ENCODE results near the gene CASP2. TPM values are rescaled to one million over a fixed set of nuclear protein-coding genes. Genes with fewer than 3 reads are reported as not detected.

Gene CASP2
- polyA plus RNA-seq, 2 of the 4 experiments (the other 2 are of a cell fraction), result 17.7 to 26.0 TPM

DNA sequence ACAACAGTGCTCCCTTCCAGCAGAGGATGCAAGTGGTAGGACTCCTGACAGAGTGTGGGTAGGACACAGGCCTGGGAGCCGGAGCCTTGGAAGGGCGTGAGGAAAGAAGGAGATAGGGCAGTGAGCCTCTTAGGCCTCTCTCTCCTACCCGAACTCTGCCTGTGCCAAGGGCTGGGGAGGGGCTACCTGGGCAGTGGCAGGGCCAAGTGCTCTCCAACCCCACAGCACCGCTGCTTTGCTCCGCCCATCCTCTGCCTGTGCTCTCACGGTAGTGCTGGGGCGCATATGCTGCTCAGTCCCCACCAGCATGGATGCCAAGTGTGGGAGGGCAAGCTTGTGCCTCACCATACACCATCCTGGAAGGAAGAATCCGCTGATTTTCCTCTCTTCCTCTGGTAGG, 66.8 kb downstream of the CASP2 start (continued):
- TF ChIP-seq, protein P1, sequence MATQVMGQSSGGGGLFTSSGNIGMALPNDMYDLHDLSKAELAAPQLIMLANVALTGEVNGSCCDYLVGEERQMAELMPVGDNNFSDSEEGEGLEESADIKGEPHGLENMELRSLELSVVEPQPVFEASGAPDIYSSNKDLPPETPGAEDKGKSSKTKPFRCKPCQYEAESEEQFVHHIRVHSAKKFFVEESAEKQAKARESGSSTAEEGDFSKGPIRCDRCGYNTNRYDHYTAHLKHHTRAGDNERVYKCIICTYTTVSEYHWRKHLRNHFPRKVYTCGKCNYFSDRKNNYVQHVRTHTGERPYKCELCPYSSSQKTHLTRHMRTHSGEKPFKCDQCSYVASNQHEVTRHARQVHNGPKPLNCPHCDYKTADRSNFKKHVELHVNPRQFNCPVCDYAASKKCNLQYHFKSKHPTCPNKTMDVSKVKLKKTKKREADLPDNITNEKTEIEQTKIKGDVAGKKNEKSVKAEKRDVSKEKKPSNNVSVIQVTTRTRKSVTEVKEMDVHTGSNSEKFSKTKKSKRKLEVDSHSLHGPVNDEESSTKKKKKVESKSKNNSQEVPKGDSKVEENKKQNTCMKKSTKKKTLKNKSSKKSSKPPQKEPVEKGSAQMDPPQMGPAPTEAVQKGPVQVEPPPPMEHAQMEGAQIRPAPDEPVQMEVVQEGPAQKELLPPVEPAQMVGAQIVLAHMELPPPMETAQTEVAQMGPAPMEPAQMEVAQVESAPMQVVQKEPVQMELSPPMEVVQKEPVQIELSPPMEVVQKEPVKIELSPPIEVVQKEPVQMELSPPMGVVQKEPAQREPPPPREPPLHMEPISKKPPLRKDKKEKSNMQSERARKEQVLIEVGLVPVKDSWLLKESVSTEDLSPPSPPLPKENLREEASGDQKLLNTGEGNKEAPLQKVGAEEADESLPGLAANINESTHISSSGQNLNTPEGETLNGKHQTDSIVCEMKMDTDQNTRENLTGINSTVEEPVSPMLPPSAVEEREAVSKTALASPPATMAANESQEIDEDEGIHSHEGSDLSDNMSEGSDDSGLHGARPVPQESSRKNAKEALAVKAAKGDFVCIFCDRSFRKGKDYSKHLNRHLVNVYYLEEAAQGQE (IDR thresholded peaks at IDR 0.05), result no peak

DNA sequence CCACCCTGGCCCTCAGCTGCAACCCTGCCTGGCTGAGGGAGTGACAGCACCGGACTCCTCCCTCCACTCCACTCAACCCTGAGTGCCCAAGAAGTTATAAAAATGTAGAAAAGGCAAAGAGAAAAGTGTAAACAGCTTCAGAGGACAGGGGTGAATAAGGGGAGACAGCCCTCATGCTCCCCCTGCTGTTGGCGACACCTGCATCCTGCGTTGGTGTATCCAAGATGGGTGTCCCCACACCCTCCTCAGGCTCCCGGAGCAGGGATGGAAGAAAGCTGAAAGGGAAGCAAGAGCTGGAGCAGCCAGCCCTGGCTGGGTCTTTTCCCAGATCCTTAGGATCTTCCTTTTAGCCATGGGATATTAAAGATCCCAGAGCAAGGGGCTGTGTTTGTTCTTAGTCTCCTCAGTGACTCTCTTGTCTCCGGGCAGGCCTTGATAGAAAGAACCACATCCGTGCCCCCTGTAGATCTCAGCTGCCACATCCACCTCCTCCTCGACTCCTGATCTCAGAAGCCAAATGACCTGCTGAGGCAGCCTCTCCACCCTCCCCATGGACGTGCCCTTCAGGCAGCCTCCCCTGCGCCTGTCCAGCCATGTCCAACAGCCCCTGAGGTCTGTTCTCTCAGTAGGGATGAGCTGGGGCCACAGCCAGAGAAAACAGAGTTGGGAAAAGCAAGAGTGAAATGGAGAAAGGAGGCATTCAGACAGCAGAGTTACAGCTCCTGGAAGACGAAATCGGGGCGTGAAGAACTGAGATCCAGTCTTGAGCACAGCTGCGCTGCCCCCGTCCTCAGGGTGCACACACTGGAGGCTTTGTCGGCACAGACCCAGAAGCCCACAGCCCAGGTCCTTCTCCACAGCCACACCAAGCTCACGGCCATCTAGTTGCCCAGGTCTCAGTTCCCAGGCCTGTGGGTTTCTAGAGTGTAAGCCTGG, 67.6 kb downstream of the CASP2 start:
- no peak for FAIRE-seq

DNA sequence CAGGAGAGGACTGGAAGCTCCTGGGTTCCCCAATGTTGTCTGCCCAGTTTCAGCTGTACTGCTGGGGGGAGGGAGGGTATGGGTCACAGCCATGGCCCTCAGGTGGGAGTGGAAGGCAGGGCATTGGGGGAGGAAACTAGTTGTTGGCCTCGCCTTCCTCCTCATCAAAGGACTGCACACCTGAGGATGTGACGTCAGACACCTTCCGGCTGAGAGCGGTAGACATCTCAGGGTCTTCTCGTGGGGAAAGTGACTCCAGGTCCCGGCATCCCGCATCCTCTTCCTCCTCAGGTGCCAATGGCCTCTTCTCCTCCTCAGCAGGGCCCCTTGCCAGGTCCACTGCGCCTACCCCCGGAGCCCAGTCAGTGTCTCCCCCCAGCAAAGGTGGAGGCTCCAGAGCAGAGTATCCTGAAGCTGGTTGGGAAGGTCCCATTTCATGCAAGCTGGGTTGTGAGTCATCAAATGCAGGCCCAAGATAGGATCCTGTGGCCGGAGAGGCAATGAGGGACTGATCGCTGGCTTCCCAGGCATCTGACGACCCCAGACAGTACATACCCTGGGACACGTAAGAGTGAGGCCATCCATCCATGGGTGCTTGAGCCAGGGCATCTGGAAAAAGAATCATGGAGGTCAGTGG, 68.4 kb downstream of the CASP2 start:
- Histone ChIP-seq H3K9me3 (no peaks in the 10 kb centered on the region), H3K4me3 (no peak overlapping the region), H3K4me1 (peaks cover 1% of the 10 kb centered on the region; the same call in 1 of the 3 replicates), H3K4me2 (no peak overlapping the region), H3K27ac (no peak overlapping the region)
- no peak for TF ChIP-seq MAFK (IDR thresholded peaks at IDR 0.05; ENCODE audit: partially characterized antibody)
- TF ChIP-seq JUNB (IDR thresholded peaks at IDR 0.05), result no peak
- no peak for TF ChIP-seq NFE2L2 (conservative IDR thresholded peaks at IDR 0.05; ENCODE audit: low read length)
- TF ChIP-seq BHLHE40 (IDR thresholded peaks at IDR 0.05; ENCODE audit: low read depth, low read length), result no peak
- TF ChIP-seq CBX8 (IDR thresholded peaks at IDR 0.05), result no peak
- no peak for FAIRE-seq
- POLR2A ChIA-PET, result no interaction called here
- CTCF ChIA-PET, result interaction anchor here (1.8 to 2.5 kb wide), 3 partner anchors 8 to 23 kb away, joined by 4 to 15 read pairs (median 7); no protein-coding TSS in a partner anchor
- no peak for ATAC-seq
- no peak for DNase-seq (ENCODE audit: low read depth in 1 of 2, low spot score in 1 of 2)
- 71% methylated on average over 13 of the region's 13 CpGs for WGBS (ENCODE audit: missing lambda C conversion rate)

More for the DNA sequence above, 67.6 kb downstream of the CASP2 start:
- peak in 1 of 2 experiments; percentile 12 for DNase-seq (ENCODE audit: low read depth in 1 of 2, low spot score in 1 of 2)
- H3K4me3 ChIP-seq, result no peak overlapping the region
- ATAC-seq, result peak in 1 of 2 experiments; percentile 47; a peak in 2 of 6 replicates
- no peak overlapping the region for H3K27ac ChIP-seq
- H3K4me2 ChIP-seq, result no peak overlapping the region
- POLR2A ChIA-PET, result no interaction called here
- CTCF ChIA-PET, result interaction anchor here (1.8 to 2.5 kb wide), 3 partner anchors 7 to 24 kb away, joined by 4 to 15 read pairs (median 7); no protein-coding TSS in a partner anchor
- no peaks in the 10 kb centered on the region for H3K9me3 ChIP-seq
- TF ChIP-seq RAD21 (conservative IDR thresholded peaks at IDR 0.05 in 1 of 2, IDR thresholded peaks at IDR 0.05 in 1 of 2), result 0 out of 5 replicates have a peak, but pooled peaks of 1 of the 2 experiments have one; percentile 7
- TF ChIP-seq HOXB13 (CRISPR knock-in tag; IDR thresholded peaks at IDR 0.05; ENCODE audit: low read depth), result no peak
- TF ChIP-seq KDM5A (IDR thresholded peaks at IDR 0.05), result no peak
- no peaks in the 10 kb centered on the region for H3K4me1 ChIP-seq
- WGBS (ENCODE audit: missing lambda C conversion rate), result 73% methylated on average over 15 of the region's 16 CpGs

Small RNAs within 50 kb of the gene (small RNA-seq; reads per million reads assigned to genes)
- gene RN7SL481P (0 to 0.29 (median 0) reads per million in 6 experiments), gene RN7SL535P (0 reads per million in 6 experiments)

Other genes with a start within 250 kb of the CASP2 start
- gene OR6V1, start 236.0 kb upstream of the CASP2 start, polyA plus RNA-seq (2011; rRNA removed), result not detected in 2 replicates
- gene OR6V1, start 236.0 kb upstream of the CASP2 start, polyA plus RNA-seq (2017; fragmentation: RNase III; extraction: RNeasy Plus Mini Kit Qiagen cat#74134 plus additional on column Dnase treatment), result not detected in 3 replicates
- gene PIP, start 156.3 kb upstream of the CASP2 start, polyA plus RNA-seq (2011; rRNA removed), result 0.14 TPM in 1 of 2 replicates, not detected in the other
- not detected in 3 replicates for gene PIP, start 156.3 kb upstream of the CASP2 start, polyA plus RNA-seq (2017; fragmentation: RNase III; extraction: RNeasy Plus Mini Kit Qiagen cat#74134 plus additional on column Dnase treatment)
- not detected in 2 replicates for gene TAS2R39, start 104.9 kb upstream of the CASP2 start, polyA plus RNA-seq (2011; rRNA removed)
- not detected in 3 replicates for gene TAS2R39, start 104.9 kb upstream of the CASP2 start, polyA plus RNA-seq (2017; fragmentation: RNase III; extraction: RNeasy Plus Mini Kit Qiagen cat#74134 plus additional on column Dnase treatment)
- gene TAS2R40, start 66.3 kb upstream of the CASP2 start, polyA plus RNA-seq (2011; rRNA removed), result not detected in 2 replicates
- gene TAS2R40, start 66.3 kb upstream of the CASP2 start, polyA plus RNA-seq (2017; fragmentation: RNase III; extraction: RNeasy Plus Mini Kit Qiagen cat#74134 plus additional on column Dnase treatment), result not detected in 3 replicates
- 76.6 and 96.5 TPM in 2 replicates for gene GSTK1, start 24.9 kb upstream of the CASP2 start, polyA plus RNA-seq (2011; rRNA removed)
- gene GSTK1, start 24.9 kb upstream of the CASP2 start, polyA plus RNA-seq (2017; fragmentation: RNase III; extraction: RNeasy Plus Mini Kit Qiagen cat#74134 plus additional on column Dnase treatment), result 80.8 to 92.9 TPM (median 91.5 TPM) in 3 replicates
- 0.49 and 0.65 TPM in 2 replicates for gene TMEM139, start 3.4 kb upstream of the CASP2 start, polyA plus RNA-seq (2011; rRNA removed)
- 0.37 to 0.71 TPM (median 0.42 TPM) in 3 replicates for gene TMEM139, start 3.4 kb upstream of the CASP2 start, polyA plus RNA-seq (2017; fragmentation: RNase III; extraction: RNeasy Plus Mini Kit Qiagen cat#74134 plus additional on column Dnase treatment)
- 0.08 TPM in 1 of 2 replicates, not detected in the other for gene CLCN1, start 27.8 kb downstream of the CASP2 start, polyA plus RNA-seq (2011; rRNA removed)
- gene CLCN1, start 27.8 kb downstream of the CASP2 start, polyA plus RNA-seq (2017; fragmentation: RNase III; extraction: RNeasy Plus Mini Kit Qiagen cat#74134 plus additional on column Dnase treatment), result 0.03 TPM in 1 of 3 replicates, not detected in the others
- 0.52 and 0.78 TPM in 2 replicates for gene FAM131B, start 74.4 kb downstream of the CASP2 start, polyA plus RNA-seq (2011; rRNA removed)
- 0.16 to 0.32 TPM (median 0.19 TPM) in 3 replicates for gene FAM131B, start 74.4 kb downstream of the CASP2 start, polyA plus RNA-seq (2017; fragmentation: RNase III; extraction: RNeasy Plus Mini Kit Qiagen cat#74134 plus additional on column Dnase treatment)
- 13.3 and 24.5 TPM in 2 replicates for gene ZYX, start 93.0 kb downstream of the CASP2 start, polyA plus RNA-seq (2011; rRNA removed)
- 109 to 124 TPM (median 119 TPM) in 3 replicates for gene ZYX, start 93.0 kb downstream of the CASP2 start, polyA plus RNA-seq (2017; fragmentation: RNase III; extraction: RNeasy Plus Mini Kit Qiagen cat#74134 plus additional on column Dnase treatment)
- gene EPHA1, start 120.5 kb downstream of the CASP2 start, polyA plus RNA-seq (2011; rRNA removed), result not detected in 2 replicates
- gene EPHA1, start 120.5 kb downstream of the CASP2 start, polyA plus RNA-seq (2017; fragmentation: RNase III; extraction: RNeasy Plus Mini Kit Qiagen cat#74134 plus additional on column Dnase treatment), result not detected in 3 replicates
- gene TAS2R60, start 155.1 kb downstream of the CASP2 start, polyA plus RNA-seq (2011; rRNA removed), result not detected in 2 replicates
- gene TAS2R60, start 155.1 kb downstream of the CASP2 start, polyA plus RNA-seq (2017; fragmentation: RNase III; extraction: RNeasy Plus Mini Kit Qiagen cat#74134 plus additional on column Dnase treatment), result not detected in 3 replicates
- gene TAS2R41, start 189.5 kb downstream of the CASP2 start, polyA plus RNA-seq (2011; rRNA removed), result not detected in 2 replicates
- not detected in 3 replicates for gene TAS2R41, start 189.5 kb downstream of the CASP2 start, polyA plus RNA-seq (2017; fragmentation: RNase III; extraction: RNeasy Plus Mini Kit Qiagen cat#74134 plus additional on column Dnase treatment)

Data from A549 (cell line).